G401 (cell line): Measurements from ENCODE around the gene SNTA1. TPM values are rescaled to one million over a fixed set of nuclear protein-coding genes. Genes with fewer than 3 reads are reported as not detected.
A peak's percentile ranks its signal among the peaks of the same experiment; 100 is the strongest.
"Not testable (repeated sequence)": the region's sequence is repeated elsewhere in the genome, so short reads cannot be mapped to it uniquely, and the experiment has no call there.

Experiments used
- DNase-seq: peaks from one replicate; pipeline ENCODE4 v3.0.0-alpha.2; 2015; ENCODE audit warnings: low spot score
- in situ Hi-C: cut with HindIII; loops from 2 replicates; pipeline ENCODE4 v1.10.0; 2016; ENCODE audit warnings: low sequenced_read_pairs, mixed read lengths
- total RNA-seq: library from RNA; depleted of rRNA; stranded (reverse); fragments of >200 nt; shearing (Covaris generic); gene quantifications from 2 replicates; pipeline ENCODE4 v1.2.3, GENCODE V29; 2014; rRNA removed

The SNTA1 gene
- 38.0 and 42.6 TPM in 2 replicates for total RNA-seq

DNA sequence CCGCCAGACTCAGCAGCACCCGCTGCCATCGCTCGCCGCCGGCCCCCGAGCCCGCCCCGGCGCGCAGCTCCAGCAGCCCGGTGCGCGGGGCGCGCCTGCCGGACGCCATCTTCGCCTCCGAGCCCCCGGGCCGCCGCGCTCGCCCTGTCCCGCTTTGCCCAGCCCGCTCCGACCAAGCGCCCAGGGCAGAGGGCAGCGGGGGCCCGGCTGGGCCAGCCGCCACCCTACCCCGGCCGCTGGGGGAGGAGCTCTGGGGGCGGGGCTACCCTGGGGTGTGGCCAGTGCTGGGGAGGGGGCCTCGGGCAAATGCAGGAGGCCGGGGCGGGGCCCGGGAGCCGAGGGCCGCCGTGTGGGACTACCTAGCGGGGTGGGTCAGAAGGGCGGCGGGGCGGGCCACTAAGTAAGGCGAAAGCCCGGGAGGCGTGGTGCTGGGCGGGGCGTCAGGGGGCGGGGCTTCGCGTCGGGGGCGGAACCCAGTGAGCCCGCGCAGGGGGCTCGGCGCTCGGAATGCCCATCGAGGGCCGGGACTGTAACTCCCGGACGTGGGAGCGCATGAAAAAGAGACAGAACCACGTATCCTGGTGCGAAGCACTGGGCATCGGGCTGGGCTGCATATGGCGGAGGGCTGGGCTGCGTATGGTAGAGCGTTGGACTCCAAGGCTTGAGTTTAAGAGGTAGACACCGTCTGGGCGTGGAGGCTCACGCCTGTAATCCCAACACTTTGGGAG, at the start of gene SNTA1:
SNTA1 (minus strand) TSS at position 252 of the 728 bp plus-strand sequence; CDS start at position 109, 143 bp downstream.
- peak; percentile 65 for DNase-seq
- in situ Hi-C loops = no loop called here

DNA sequence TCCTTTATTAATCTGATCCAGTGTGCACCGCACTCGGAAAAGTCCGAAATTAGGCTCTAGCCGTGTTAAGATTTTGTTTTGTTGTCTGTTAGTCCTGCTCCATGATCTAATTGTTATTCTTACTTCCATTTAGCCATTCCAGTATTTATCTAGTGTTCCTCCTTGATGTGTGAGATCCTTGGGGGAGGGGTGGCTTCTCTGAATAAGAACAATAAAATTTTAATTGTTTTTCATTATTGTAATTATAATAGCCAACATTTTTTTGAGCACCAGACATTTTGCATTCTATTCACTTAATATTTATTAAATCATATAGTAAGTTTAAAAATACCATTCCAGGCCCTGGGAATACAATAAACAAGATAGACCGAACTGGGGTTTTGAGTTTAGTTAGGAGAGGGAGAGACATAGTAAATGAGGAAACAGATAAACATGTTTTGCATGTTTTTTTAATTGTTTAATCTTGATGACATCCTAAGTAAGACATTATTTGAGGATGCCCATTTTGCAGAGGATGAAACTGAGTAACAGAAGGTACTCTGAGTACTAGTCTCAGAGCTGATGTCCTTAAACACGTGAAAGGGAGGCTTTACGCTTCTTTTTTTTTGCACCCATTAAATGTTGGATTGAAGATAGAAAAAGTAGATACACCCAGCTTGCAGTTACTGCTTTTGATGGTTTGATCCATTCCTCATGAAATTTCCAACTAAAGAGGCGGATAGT, 47.5 kb upstream of the SNTA1 start:
- no peak for DNase-seq
- in situ Hi-C loops = no loop called here

DNA sequence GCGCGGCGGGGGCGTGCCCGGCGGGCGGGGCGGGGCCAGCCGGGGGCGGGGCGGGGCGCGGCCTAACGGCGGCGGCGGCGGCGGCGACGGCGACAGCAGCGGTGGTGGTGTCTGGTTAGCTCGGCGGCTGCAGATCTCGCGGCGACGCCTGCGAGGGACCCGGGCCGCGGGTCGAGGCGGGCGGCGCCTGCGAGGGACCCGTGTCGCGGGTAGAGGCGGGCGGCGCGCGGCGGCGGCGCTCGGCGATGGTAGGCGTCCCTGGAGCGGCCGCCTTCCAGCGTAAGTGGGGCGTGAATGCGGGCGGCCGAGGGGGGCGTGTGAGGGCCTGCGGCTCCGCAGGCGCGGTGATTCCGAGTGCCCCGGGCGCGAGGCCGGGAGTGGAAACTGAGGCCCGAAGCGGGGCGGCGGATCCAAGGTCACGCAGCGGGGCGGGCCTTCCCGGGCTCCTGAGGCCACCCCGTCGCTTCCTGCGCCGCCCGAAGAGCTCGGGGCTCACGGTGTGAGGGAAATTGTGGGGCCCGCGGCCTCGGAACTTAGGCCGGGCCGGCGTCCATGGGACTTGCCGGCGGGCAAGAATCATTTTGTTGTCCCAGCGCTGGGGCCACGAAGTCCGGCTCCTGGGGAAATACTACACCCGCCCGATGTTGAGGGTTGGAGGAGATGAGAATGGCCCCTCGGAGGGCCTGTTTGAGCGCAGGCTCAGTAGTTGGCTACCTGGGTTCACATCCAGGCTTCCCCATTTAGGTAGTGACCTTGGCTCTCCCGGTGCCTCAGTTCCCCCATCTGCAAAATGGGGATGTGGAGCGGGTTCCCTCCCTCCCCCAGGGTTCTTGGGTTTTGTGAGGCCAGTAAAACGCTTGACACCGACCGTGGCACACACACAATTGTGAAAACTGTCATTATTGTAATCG, 46.7 kb upstream of the SNTA1 start, which contains the start of gene CBFA2T2:
CBFA2T2 (plus strand) TSS at position 74 of the 911 bp plus-strand sequence; CDS start at position 246, 172 bp downstream.
- peak; percentile 42 for DNase-seq
- in situ Hi-C loops = no loop called here

DNA sequence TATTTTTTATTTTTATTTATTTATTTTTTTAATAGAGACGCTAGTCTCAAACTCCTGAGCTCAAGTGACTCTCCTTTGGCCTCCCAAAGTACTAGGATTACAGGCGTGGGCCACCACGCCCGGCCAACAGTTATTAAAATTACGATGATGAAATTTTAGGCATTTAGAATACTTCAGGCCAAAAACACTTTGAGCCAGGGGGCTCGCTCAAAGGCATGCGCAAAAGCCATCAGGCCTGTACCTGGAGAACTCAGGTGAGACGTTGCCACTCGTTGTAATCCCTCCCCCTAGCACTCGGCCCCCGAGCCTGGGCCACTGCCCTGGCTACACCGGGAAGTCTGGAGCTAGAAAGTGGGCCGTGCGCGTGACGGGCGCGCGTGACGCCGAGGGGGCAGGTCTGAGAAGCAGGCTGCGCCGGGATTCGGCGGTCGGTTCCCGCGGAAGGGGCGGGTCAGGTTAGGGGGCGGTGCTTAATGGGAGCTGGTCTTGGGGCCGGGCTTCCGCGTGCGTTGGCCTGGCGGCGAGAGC, 46.0 kb upstream of the SNTA1 start:
- in situ Hi-C loops = no loop called here

DNA sequence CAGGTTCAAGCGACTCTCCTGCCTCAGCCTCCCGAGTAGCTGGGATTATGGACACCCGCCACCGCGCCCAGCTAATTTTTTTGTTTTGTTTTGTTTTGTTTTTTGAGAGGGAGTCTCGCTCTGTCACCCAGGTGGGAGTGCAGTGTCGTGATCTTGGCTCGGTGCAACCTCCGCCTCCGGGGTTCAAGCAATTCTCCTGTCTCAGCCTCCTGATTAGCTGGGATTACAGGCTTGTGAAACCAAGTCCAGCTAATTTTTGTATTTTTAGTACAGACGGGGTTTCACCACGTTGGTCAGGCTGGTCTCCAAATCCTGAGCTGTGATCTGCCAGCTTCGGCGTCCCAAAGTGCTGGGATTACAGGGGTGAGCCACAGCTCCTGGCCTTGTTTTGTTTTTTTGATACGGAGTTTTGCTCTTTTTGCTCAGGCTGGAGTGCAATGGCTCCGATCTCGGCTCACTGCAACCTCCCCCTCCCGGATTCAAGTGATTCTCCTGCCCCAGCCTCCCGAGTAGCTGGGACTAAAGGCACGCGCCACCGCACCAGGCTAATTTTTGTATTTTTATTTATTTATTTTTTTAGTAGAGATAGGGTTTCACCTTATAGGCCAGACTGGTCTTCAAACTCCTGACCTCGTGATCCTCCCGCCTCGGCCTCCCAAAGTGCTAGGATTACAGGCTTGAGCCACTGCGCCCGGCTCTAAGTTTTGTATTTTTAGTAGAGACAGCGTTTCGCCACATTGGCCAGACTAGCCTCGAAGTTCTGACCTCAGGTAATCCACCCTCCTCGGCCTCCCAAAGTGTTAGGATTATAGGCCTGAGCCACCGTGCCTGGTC, 45.3 kb upstream of the SNTA1 start:
- in situ Hi-C loops, DNase-seq: not testable (repeated sequence)

More for the DNA sequence above, 46.0 kb upstream of the SNTA1 start:
- DNase-seq = peak; percentile 98

DNA sequence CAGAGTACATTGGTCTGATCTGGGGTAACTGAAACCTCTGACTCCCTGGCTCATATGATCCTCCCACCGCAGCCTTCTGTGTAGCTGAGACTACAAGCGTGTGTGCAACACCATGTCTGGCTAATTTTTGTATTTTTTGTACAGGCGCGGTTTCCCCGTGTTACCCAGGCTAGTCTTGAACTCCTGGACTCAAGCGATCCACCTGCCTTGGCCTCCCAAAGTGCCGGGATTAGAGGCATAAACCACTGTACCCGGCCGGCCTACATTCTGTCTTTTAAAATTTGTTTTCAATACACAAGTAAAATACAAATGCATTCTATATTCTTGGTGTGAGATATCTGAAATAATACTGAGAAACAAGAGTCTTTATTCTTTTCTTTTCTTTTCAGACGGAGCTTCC, 44.6 kb upstream of the SNTA1 start:
- in situ Hi-C loops = no loop called here
- no peak for DNase-seq

DNA sequence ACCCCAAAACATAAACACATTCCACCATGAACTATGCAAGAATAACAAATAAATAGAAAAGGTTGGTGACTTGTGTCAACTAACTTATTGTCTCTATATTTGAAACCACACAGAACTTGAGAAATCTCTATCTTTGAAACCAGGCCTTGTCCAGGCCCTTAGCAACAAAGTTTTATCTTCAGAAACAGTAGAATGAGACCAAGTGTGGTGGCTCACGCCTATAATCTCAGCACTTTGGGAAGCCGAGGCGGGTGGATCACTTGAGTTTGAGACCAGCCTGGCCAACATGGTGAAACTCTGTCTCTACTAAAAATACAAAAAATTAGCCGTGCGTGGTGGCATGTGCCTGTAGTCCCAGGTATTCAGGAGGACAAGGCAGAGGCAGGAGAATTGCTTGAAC, 39.6 kb upstream of the SNTA1 start:
- DNase-seq, in situ Hi-C loops: not testable (repeated sequence)

DNA sequence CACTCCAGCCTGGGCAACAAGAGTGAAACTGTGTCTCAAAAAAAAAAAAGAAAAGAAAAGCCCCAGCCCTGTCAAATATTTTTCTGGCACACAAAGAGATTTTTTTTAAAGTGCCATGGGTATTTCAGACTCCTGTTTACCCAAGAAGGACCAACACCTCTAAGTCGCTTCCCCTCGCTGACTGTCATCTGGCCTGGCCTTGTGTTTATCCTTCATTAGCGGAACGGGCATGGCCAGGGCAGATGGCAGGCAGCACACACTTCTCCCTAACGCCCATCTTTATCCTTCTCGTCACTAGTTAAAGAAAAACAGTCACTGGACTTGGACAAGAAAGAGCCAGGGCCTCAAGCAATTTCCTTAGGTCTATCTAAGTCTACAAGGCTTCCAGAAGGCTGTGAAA, 39.0 kb upstream of the SNTA1 start:
- DNase-seq = no peak
- in situ Hi-C loops = no loop called here

DNA sequence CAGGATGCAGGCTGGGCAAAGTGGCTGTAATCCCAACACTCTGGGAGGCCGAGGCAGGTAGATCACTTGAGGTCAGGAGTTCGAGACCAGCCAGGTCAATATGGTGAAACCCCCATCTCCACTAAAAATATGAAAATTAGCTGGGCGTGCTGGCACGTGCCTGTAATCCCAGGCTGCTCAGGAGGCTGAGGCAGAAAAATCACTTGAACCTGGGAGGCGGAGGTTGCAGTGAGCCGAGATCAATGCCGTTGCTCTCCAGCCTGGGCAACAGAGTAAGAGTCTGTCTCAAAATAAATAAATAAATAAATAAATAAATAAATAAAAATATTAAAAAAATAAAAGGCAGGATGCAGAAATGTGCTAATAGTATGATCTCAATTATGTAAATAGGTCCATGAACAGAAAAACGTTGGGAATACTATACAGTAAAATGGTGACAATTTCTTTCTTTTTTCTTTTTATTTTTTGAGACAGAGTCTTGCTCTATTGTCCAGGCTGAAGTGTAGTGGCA, 37.9 kb upstream of the SNTA1 start:
- in situ Hi-C loops = no loop called here
- no peak for DNase-seq

DNA sequence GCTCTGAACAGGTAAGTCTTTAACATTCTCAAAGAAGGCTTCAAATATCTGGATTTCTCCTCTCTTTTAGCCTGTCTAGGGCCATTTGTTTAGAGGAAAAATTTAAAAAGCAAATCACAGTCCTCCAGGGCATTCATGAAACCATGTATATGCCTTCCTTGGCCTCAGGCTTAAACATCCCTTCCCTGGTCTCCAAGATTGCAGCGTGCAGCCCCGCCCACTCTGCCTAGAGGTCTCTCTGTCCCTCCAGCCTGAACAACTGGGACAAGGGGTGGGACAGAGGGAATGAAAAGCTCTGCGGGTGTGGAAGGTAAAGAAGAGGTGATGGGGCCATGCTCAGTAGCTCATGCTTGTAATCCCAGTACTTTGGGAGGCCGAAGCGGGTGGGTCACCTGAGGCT, 36.5 kb upstream of the SNTA1 start:
- DNase-seq = no peak
- in situ Hi-C loops = no loop called here

DNA sequence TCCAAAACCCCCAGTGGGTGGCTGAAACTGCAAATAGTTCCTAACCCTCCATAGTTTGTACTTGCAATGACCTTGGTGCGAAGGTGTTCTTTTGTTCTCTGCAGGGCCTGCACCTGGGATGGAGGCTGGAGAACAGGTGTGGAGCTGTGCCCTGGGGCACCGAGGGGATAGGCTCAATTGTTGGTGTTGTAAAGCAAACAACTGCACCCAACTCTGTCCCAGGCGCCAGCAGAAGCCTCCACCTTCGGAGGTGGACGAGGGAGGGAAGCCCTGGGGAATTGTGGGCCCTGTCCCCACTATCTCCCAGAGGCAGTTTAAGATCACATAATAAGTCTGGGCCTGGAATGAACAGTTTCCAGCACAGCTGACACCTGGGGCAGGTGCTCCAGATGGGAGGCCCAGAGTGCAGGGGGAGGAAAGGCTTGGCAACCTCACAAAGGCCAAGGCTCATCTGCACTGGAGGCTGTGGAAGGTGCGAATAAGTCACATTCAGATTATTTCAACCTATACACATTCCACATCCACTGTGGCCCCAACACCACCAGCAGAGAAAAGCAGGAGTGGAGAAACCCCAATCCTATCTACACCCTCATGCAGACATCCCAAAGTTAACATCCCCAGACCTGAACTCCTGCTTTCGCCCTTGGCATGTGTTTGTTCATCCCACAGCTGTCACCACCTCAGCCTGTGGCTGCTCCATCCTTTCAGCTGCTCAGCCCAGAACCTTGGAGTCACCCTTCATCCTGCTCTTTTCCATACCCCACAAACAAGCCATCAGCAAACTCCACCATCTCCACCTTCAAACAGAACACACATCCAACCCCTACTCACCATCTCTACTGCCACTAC, 34.0 kb upstream of the SNTA1 start:
- DNase-seq = no peak
- in situ Hi-C loops = no loop called here

DNA sequence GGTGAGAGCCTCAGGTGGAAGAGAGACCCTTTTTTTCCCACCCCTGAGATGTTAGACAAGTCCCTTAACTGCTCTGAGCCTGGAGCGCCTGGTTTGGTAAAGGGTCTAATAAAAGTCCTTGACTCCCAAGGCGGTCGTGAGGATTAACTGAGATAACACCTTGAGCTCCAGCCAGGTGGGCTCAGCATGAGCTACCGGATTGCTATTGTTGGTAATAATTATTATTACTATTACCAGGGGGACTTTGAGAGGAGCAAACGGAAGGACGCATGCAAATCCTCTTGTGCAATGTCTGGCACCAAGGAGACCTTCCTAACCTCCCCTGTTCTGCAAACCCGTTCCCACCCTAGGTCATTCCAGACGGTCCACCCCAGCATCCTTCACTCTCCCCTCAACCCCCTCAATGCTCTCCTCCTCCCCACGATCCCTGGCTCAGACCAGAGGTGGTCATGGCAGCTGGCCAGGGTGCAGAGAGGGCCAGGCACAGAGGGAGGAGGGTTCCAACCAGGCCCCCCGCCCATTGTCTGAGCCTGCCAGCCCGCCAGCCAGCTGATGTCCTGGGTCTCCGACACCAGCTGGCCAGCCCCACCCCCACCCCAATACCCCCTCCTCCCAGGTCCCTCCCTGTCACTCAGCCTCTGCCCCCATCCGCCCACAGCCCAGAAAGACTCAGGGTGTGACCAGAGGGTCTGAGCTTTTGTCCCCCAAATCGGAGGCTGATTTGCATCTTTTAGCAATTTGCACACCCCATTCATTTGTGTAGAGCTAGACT, 32.0 kb upstream of the SNTA1 start:
- DNase-seq = no peak
- in situ Hi-C loops = no loop called here

DNA sequence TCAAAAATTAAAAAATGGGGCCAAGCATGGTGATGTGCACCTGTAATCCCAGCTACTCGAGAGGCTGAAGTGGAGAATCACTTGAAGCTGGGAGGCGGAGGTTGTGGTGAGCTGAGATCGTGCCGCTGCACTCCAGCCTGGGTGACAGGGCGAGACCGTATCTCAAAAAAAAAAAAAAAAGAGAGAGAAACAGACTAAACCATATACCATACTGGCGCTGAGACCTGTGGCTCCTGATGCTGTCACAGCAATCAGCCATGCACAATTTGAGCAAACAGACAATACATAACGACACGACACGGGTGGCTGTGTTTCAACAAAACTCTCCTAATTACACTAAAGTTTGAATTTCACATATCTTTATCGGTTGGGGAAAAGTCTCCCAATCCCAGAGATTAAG, 31.4 kb upstream of the SNTA1 start:
- in situ Hi-C loops = no loop called here
- no peak for DNase-seq

DNA sequence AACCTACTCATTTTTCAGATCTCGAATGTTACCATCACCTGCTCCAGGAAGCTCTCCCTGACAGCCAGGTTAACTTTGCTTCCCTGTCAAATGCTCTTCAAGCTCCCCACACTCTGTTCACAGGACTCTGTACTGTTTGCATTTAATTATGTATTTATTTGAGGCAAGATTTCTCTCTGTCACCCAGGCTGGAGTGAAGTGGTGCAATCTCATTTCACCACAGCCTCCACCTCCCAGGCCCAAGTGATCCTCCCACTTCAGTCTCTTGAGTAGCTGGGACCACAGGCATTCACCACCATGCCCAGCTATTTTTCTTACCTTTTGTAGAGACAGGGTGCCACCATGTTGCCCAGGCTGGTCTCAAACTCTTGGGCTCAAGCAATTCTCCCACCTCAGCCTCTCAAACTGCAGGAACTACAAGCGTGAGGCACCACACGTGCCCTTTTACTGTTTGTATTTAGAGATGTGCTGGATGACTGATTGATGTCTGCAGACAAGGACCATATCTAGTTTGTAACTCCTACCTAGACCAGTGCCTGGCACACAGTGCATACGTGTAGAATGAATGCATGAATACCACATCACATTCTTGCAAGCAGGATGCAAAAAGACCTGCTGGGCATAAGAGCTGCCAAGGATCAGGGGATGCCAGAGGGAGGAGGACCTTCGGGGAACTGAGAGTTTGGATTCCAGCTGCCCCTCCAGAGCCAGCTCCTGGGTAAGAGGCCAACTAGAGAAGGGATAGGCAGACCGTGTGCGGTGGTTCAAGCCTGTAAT, 30.7 kb upstream of the SNTA1 start:
- in situ Hi-C loops = no loop called here
- no peak for DNase-seq

DNA sequence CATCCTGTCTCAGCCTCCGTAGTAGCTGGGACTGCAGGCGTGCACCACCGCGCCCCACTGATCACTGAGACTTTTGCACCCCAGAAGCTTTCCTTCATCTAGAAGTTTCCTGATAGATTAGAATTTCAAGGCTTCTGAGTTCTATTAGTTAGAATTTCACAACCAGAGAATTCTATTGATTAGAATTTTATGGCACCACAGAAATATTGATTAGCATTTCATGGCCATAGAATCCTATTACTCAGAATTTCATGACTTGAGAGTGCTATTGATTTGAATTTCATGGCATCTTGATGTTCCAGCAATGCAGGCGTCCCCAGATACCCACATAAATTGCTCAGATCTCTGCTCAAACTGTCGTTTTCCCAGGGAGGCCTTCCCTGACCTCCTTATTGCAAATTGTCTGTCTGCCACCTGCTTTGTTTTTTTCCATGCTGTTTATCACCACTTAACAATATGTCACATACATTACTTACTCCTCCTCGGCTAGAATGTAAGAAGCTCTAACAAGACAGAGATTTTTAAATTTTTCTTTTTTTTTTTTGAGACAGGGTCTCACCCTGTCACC, 29.4 kb upstream of the SNTA1 start:
- in situ Hi-C loops = no loop called here
- DNase-seq = no peak

DNA sequence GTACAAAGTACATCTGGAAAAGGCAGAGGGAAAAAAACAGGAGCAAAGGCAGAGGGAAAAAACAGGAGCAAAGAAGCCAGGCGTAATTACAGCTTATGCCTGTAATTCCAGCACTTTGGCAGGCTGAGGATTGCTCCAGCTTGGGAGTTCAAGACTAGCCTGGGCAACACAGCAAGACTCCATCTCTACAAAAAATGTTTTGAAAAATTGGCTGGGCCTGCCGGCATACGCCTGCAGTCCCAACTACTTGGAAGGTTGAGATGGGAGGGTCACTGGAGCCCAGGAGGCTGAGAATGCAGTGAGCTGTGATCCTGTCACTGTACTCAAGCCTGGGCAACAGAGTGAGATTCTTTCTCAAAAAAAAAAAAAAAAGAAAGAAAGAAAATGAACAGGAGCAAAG, 27.3 kb upstream of the SNTA1 start:
- no peak for DNase-seq
- in situ Hi-C loops = no loop called here
